Lower lobe of right lung (tissue), 2 donors: ENCODE results near the gene HIKESHI. TPM values are rescaled to one million over a fixed set of nuclear protein-coding genes. Genes with fewer than 3 reads are reported as not detected.

ENCODE experiments used
- ATAC-seq, 2 donors: fragments of 200-7000 bp; cut with Tn5 transposase; one replicate each; pipeline ENCODE4 v1.9.1; 2020 to 2022; ENCODE audit warnings: mild to moderate bottlenecking in 2 of 2, moderate library complexity in 2 of 2
- DNase-seq: peaks from one replicate; pipeline ENCODE4 v3.0.0-alpha.2; 2020
- H3K27ac ChIP-seq: fragments of 200-600 bp; one replicate; pipeline ENCODE4 v1.8.0; 2022
- H3K27me3 ChIP-seq: fragments of 200-600 bp; one replicate; pipeline ENCODE4 v1.8.0; 2022; ENCODE audit warnings: low read depth
- H3K36me3 ChIP-seq: fragments of 200-600 bp; one replicate; pipeline ENCODE4 v1.8.0; 2022; ENCODE audit warnings: mild to moderate bottlenecking
- H3K4me1 ChIP-seq: fragments of 200-600 bp; one replicate; pipeline ENCODE4 v1.8.0; 2022
- H3K4me3 ChIP-seq: fragments of 200-600 bp; one replicate; pipeline ENCODE4 v1.8.0; 2022; ENCODE audit warnings: mild to moderate bottlenecking
- H3K9me3 ChIP-seq: fragments of 200-600 bp; one replicate; pipeline ENCODE4 v1.8.0; 2022
- CTCF ChIP-seq: fragments of 200-600 bp; IDR thresholded peaks from one replicate; pipeline ENCODE4 v1.8.0; 2022; ENCODE audit warnings: antibody characterized with exemption, mild to moderate bottlenecking
- intact Hi-C: fragments of 100-400 bp; cut with DNase I; formaldehyde crosslinking; loops from one replicate; pipeline ENCODE4 v1.11.0; 2022
- total RNA-seq: library from RNA; stranded (reverse); fragmentation: NEBNext Ultra II Directional; extraction: Animal tissue kit (Norgen Biotek cat#: 25700); gene quantifications from one replicate; pipeline ENCODE4 v1.2.1, GENCODE V29; 2021
- donor health status: DM: no; HTN: yes; CAD: no; lungs with severe emphysema.

Gene HIKESHI
- total RNA-seq, 1 donor from 2014 or later: 29.5 TPM

GRCh38 chr11:86274999-86275398 lies 27.0 kb upstream of the HIKESHI start:
- no peak for TF ChIP-seq CTCF
- no peak overlapping the region for H3K27ac ChIP-seq
- DNase-seq (no peak), ATAC-seq (peak in 1 of 2 donors; percentile 42)
- no peak overlapping the region for H3K4me3 ChIP-seq
- H3K27me3 ChIP-seq: no peaks in the 10 kb centered on the region
- intact Hi-C loops: no loop called here
- H3K36me3 ChIP-seq: peaks cover 22% of the 10 kb centered on the region
- no peaks in the 10 kb centered on the region for H3K9me3 ChIP-seq
- H3K4me1 ChIP-seq: no peaks in the 10 kb centered on the region

GRCh38 chr11:86275493-86276370 lies 26.3 kb upstream of the HIKESHI start:
- Histone ChIP-seq H3K36me3 (peaks cover 22% of the 10 kb centered on the region), H3K4me1 (no peaks in the 10 kb centered on the region), H3K27ac (no peak overlapping the region), H3K27me3 (no peaks in the 10 kb centered on the region), H3K9me3 (no peaks in the 10 kb centered on the region), H3K4me3 (no peak overlapping the region)
- ATAC-seq (no peak), DNase-seq (no peak)
- no peak for TF ChIP-seq CTCF
- intact Hi-C loops: no loop called here

DNA sequence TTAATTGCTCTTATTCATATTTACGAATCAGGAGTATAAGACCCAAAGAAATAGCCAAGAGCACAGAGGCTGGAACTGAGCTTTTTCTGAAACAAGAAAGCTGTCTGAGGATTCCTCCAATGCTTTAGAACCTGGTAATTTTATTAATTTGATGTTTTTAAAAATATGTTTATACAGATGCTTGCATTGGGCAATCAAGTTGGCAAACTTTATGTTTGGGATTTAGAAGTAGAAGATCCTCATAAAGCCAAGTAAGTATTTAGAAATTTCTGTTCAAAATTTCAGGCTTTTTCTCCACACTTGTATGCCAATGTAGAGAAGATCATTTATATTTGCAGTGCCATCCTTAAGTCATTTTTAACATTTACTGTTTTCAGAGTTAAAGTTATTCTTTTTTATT lies 24.3 kb upstream of the HIKESHI start:
- peaks cover 22% of the 10 kb centered on the region for H3K36me3 ChIP-seq
- ATAC-seq: no peak
- no peaks in the 10 kb centered on the region for H3K27me3 ChIP-seq
- intact Hi-C loops: no loop called here
- no peak overlapping the region for H3K4me3 ChIP-seq
- TF ChIP-seq CTCF: no peak
- H3K4me1 ChIP-seq: no peaks in the 10 kb centered on the region
- H3K27ac ChIP-seq: no peak overlapping the region
- H3K9me3 ChIP-seq: no peaks in the 10 kb centered on the region
- DNase-seq: no peak

DNA sequence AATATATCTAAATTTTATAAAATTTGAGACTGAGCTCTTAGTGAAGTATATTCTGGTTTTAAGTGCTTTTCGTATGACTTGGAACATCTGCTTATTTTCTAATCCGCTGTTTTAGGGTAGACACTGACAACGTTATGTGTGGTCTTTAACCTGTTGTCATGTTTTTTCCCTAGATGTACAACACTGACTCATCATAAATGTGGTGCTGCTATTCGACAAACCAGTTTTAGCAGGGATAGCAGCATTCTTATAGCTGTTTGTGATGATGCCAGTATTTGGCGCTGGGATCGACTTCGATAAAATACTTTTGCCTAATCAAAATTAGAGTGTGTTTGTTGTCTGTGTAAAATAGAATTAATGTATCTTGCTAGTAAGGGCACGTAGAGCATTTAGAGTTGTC lies 23.8 kb upstream of the HIKESHI start:
- no peak for DNase-seq

DNA sequence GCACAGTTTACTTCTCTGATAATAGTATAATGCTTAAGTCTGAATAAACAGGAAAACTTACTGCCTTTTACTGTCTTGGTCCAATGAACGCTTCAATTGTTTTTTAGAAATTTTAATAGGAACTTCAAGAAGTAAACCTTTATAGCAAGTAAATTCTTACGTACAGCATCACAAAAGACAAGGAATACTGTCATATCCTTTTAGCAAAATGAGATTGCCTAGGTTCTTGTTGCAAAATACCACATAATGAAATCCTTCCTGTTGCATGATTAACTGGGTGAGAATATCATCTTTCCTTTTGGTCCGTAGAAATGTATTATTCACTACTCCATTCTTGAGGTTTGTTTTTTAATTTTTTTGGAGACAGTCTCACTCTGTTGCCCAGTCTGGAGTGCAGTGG lies 22.3 kb upstream of the HIKESHI start:
- H3K27ac ChIP-seq: no peak overlapping the region
- peaks cover 26% of the 10 kb centered on the region for H3K36me3 ChIP-seq
- no peak for TF ChIP-seq CTCF
- no peak overlapping the region for H3K4me3 ChIP-seq
- no peaks in the 10 kb centered on the region for H3K27me3 ChIP-seq
- intact Hi-C loops: no loop called here
- DNase-seq (no peak), ATAC-seq (no peak)
- H3K4me1 ChIP-seq: no peaks in the 10 kb centered on the region
- no peaks in the 10 kb centered on the region for H3K9me3 ChIP-seq

More for the DNA sequence above, 23.8 kb upstream of the HIKESHI start:
- H3K36me3 ChIP-seq: peaks cover 18% of the 10 kb centered on the region
- no peak for ATAC-seq
- no peaks in the 10 kb centered on the region for H3K9me3 ChIP-seq
- no peaks in the 10 kb centered on the region for H3K27me3 ChIP-seq
- H3K4me1 ChIP-seq: no peaks in the 10 kb centered on the region
- no peak for TF ChIP-seq CTCF
- intact Hi-C loops: no loop called here
- no peak overlapping the region for H3K27ac ChIP-seq
- no peak overlapping the region for H3K4me3 ChIP-seq
